AG09309 (cell line): ENCODE results near the gene DNAJB14.
A peak's percentile ranks its signal among the peaks of the same experiment; 100 is the strongest.

ENCODE experiments used
- DNase-seq: peaks from one replicate; pipeline ENCODE4 v3.0.0-alpha.2; 2010; ENCODE audit warnings: low read depth
- H3K4me3 ChIP-seq: 2 replicates; pipeline ENCODE4 v1.5.1; 2011; ENCODE audit warnings: mild to moderate bottlenecking, low read depth, low read length, moderate library complexity; ENCODE audit not compliant: control insufficient read depth
- CTCF ChIP-seq: IDR thresholded peaks from 2 replicates; pipeline ENCODE4 v1.5.1; 2011; ENCODE audit warnings: mild to moderate bottlenecking, low read depth, low read length, inconsistent platforms; ENCODE audit not compliant: insufficient read depth, control insufficient read depth; ENCODE audit errors: missing control alignments

Gene DNAJB14

GRCh38 chr4:99876946-99877345 is 69.5 kb downstream of the DNAJB14 start:
- H3K4me3 ChIP-seq: no peak overlapping the region
- no peak for TF ChIP-seq CTCF
- no peak for DNase-seq

- no peak for TF ChIP-seq CTCF
- H3K4me3 ChIP-seq: no peak overlapping the region
- no peak for DNase-seq
Observed at GRCh38 chr4:99875071-99875470, 71.3 kb downstream of the DNAJB14 start.

GRCh38 chr4:99872570-99872969 is 73.8 kb downstream of the DNAJB14 start:
- H3K4me3 ChIP-seq: no peak overlapping the region
- no peak for DNase-seq
- no peak for TF ChIP-seq CTCF

GRCh38 chr4:99868126-99868596 is 78.3 kb downstream of the DNAJB14 start:
- peak; percentile 49 for DNase-seq
- TF ChIP-seq CTCF: no peak
- H3K4me3 ChIP-seq: no peak overlapping the region

GRCh38 chr4:99863804-99864203 is 82.6 kb downstream of the DNAJB14 start:
- TF ChIP-seq CTCF: no peak
- H3K4me3 ChIP-seq: no peak overlapping the region
- no peak for DNase-seq

GRCh38 chr4:99861120-99861905 is 85.1 kb downstream of the DNAJB14 start:
- no peak for DNase-seq
- TF ChIP-seq CTCF: no peak
- H3K4me3 ChIP-seq: no peak overlapping the region
